ENCODE results near the gene AGRN. TPM values are rescaled to one million over a fixed set of nuclear protein-coding genes. Genes with fewer than 3 reads are reported as not detected.
A peak's percentile ranks its signal among the peaks of the same experiment; 100 is the strongest.
"Not testable (repeated sequence)": the region's sequence is repeated elsewhere in the genome, so short reads cannot be mapped to it uniquely, and the experiment has no call there.

AGRN gene
- total RNA-seq, 1 donor from 2014 or later: 203 TPM

DNA sequence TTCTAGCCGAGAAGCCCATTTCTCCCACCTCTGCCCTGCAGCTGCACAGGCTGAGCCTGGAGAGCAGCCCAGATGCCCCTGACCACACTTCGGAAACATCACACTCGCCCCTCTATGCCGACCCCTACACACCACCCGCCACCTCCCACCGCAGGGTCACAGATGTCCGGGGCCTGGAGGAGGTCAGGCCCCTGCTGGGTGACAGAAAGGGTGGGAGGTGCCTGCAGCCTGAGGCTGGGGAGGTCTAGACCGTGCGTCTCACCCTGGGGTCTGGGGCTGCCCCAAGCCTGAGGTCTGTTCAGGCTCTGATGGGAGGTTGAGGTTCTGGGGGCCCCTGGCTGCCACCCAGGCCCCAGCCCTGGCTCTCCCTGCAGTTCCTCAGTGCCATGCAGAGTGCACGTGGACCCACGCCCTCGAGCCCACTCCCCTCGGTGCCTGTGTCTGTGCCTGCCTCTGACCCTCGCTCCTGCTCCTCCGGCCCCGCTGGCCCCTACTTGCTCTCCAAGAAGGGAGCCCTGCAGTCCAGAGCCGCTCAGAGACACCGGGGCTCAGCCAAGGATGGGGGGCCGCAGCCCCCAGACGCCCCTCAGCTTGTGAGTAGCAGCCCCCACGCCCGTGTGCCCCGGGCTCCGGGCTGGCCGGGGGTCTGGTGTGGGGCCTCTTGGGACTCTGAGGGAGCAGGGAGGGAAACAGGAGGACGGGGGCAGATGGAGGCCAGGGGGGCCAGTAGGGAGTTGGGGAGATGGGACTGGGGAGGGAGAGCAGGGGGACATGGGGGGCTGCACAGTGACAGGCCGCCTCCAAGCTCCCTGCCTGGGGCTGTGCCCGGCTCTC is 46.2 kb upstream of the AGRN start:
- H3K27ac Mint-ChIP-seq (ENCODE audit: unreplicated experiment): no peak overlapping the region
- H3K9me3 Mint-ChIP-seq: peaks cover 3% of the 10 kb centered on the region
- TF ChIP-seq, protein P1, sequence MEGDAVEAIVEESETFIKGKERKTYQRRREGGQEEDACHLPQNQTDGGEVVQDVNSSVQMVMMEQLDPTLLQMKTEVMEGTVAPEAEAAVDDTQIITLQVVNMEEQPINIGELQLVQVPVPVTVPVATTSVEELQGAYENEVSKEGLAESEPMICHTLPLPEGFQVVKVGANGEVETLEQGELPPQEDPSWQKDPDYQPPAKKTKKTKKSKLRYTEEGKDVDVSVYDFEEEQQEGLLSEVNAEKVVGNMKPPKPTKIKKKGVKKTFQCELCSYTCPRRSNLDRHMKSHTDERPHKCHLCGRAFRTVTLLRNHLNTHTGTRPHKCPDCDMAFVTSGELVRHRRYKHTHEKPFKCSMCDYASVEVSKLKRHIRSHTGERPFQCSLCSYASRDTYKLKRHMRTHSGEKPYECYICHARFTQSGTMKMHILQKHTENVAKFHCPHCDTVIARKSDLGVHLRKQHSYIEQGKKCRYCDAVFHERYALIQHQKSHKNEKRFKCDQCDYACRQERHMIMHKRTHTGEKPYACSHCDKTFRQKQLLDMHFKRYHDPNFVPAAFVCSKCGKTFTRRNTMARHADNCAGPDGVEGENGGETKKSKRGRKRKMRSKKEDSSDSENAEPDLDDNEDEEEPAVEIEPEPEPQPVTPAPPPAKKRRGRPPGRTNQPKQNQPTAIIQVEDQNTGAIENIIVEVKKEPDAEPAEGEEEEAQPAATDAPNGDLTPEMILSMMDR (conservative IDR thresholded peaks at IDR 0.05): no peak
- H3K4me1 Mint-ChIP-seq: peaks cover 3% of the 10 kb centered on the region
- H3K36me3 Mint-ChIP-seq (ENCODE audit: low read depth): peaks cover 3% of the 10 kb centered on the region
- peaks cover 47% of the 10 kb centered on the region for H3K27me3 Mint-ChIP-seq (ENCODE audit: low read depth)
- no peak overlapping the region for H3K4me3 Mint-ChIP-seq
- no peak for DNase-seq (ENCODE audit: low read depth, low spot score)

DNA sequence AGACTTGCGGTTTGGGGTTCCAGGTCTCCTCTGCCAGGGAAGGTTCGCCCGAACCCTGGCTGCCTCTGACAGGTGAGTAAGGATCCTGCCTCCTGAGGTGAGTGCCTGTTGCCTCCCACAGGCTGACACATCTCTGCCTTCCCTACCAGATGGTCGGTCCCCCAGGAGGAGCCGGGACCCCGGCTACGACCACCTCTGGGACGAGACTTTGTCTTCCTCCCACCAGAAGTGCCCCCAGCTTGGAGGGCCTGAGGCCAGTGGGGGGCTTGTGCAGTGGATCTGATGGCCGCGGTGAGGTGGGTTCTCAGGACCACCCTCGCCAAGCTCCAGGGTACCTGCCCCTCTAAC is 45.7 kb upstream of the AGRN start:
- Mint-ChIP-seq H3K27ac (ENCODE audit: unreplicated experiment) (no peak overlapping the region), H3K9me3 (peaks cover 3% of the 10 kb centered on the region), H3K4me3 (no peak overlapping the region), H3K27me3 (ENCODE audit: low read depth) (peaks cover 41% of the 10 kb centered on the region), H3K4me1 (peaks cover 3% of the 10 kb centered on the region), H3K36me3 (ENCODE audit: low read depth) (peaks cover 3% of the 10 kb centered on the region)
- DNase-seq (ENCODE audit: low read depth, low spot score): no peak
- TF ChIP-seq, protein P1 (conservative IDR thresholded peaks at IDR 0.05): no peak

DNA sequence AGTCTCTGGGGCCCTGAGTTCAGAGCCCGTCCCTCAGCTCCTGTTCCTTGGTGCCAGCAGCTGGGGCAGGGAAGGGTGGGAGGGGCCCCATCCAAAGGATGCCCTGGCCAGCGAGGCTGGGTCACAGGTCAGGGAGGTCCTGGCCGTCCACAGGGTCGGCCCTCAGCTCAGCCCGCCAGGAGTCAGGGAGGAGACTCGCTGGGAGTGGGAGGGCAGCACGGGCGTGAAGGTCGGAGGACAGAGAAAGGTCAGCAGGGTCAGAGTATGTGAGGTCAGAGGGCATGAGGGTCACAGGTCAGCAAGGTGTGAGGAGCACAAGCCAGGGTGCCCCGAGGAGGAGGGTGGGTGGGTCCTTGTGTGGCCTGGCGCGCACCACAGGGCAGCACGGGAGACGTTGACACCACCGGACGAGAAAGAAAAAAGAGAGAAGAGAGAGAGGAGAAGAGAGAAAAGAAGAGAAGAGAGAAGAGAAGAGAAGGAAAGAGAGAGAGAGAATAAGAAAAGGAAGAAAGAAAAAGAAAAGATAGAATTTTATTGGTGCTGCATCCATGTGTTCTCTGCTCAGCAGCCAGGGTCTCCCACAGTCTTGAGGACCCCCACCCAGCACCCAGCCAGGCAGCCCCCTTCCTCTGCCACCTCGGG is 45.1 kb upstream of the AGRN start:
- Mint-ChIP-seq H3K27ac (ENCODE audit: unreplicated experiment) (no peak overlapping the region), H3K36me3 (ENCODE audit: low read depth) (peaks cover 3% of the 10 kb centered on the region), H3K9me3 (peaks cover 3% of the 10 kb centered on the region), H3K4me1 (peaks cover 3% of the 10 kb centered on the region), H3K4me3 (no peak overlapping the region), H3K27me3 (ENCODE audit: low read depth) (peaks cover 35% of the 10 kb centered on the region)
- DNase-seq (ENCODE audit: low read depth, low spot score): no peak
- TF ChIP-seq, protein P1 (conservative IDR thresholded peaks at IDR 0.05): no peak

DNA sequence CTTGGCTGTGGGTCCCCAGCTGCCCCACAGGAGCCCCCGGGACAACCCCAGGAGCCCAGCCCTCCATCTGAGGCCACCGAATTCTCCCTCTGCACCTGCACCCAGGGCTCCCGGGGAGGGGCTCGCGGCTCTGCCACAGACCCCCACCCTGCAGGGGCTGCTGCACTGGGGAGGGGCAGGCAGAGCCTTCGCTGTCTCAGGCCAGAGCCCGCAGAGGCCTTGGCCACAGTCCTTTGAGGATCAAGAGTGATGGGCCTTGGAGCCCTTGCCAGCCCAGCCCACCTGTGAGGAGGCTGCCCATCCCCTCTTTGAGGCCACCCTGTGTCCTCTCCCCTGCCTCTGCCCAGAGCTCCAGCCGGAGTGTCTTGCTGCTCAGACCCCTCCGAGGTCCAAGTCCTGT is 44.6 kb upstream of the AGRN start:
- Mint-ChIP-seq H3K9me3 (peaks cover 3% of the 10 kb centered on the region), H3K27ac (ENCODE audit: unreplicated experiment) (no peak overlapping the region), H3K36me3 (ENCODE audit: low read depth) (peaks cover 3% of the 10 kb centered on the region), H3K4me1 (peaks cover 3% of the 10 kb centered on the region), H3K4me3 (no peak overlapping the region), H3K27me3 (ENCODE audit: low read depth) (peaks cover 30% of the 10 kb centered on the region)
- DNase-seq (ENCODE audit: low read depth, low spot score): no peak
- TF ChIP-seq, protein P1 (conservative IDR thresholded peaks at IDR 0.05): no peak

DNA sequence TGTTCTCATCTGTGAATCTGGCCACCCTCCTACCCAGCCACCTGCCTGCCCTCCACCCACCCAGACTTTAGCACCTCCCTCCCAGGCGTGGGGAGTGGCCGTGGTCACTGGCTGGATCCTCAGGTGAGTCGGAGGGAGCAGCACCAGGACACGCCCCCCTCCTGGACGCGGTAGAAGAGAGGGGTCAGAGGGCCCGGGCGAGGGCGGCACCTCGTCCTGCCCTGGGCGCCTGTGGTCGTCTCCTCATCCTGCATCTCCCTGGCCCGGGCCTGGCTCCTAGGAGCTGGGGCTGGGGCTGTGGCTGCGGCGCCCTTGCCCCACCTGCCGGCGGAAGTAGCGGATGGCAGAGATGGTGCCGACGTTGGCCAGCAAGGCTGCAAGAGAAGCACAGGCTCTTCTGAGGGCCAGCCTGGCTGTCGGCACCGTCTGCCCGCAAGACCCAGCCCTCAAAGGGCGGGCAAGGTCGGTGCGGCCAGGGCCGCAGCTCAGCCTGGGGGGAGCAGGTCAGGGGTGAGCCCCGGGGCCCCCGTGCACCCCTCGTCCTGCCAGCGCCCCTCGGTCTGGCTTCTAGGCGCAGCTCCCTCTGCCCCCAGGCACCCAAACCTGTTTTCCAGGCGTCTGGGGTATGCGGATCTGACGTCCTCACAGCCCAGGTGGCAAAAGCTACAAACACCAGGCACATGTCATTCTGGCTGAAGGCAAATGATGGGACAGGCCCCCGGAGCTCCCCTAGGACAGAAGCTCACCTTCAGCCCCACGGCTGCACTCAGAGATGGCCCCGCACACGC is 43.8 kb upstream of the AGRN start:
- peaks cover 3% of the 10 kb centered on the region for H3K9me3 Mint-ChIP-seq
- peaks cover 28% of the 10 kb centered on the region for H3K27me3 Mint-ChIP-seq (ENCODE audit: low read depth)
- peaks cover 3% of the 10 kb centered on the region for H3K4me1 Mint-ChIP-seq
- no peak overlapping the region for H3K27ac Mint-ChIP-seq (ENCODE audit: unreplicated experiment)
- DNase-seq (ENCODE audit: low read depth, low spot score): peak; percentile 71
- H3K4me3 Mint-ChIP-seq: no peak overlapping the region
- TF ChIP-seq, protein P1 (conservative IDR thresholded peaks at IDR 0.05): peak; percentile 82
- peaks cover 3% of the 10 kb centered on the region for H3K36me3 Mint-ChIP-seq (ENCODE audit: low read depth)

DNA sequence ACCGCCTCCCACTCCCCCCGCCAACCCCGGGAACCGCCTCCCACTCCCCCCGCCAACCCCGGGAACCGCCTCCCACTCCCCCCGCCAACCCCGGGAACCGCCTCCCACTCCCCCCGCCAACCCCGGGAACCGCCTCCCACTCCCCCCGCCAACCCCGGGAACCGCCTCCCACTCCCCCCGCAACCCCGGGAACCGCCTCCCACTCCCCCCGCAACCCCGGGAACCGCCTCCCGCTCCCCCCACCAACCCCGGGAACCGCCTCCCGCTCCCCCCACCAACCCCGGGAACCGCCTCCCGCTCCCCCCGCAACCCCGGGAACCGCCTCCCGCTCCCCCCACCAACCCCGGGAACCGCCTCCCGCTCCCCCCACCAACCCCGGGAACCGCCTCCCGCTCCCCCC is 43.1 kb upstream of the AGRN start:
- not testable (repeated sequence) for DNase-seq (ENCODE audit: low read depth, low spot score); H3K27ac Mint-ChIP-seq (ENCODE audit: unreplicated experiment); H3K9me3 Mint-ChIP-seq; H3K4me1 Mint-ChIP-seq; H3K36me3 Mint-ChIP-seq (ENCODE audit: low read depth); H3K4me3 Mint-ChIP-seq
- peaks cover 22% of the 10 kb centered on the region for H3K27me3 Mint-ChIP-seq (ENCODE audit: low read depth)

Data from neural crest cell (in vitro differentiated cells).